Measurements from ENCODE around the gene SLC44A1. TPM values are rescaled to one million over a fixed set of nuclear protein-coding genes. Genes with fewer than 3 reads are reported as not detected.
A peak's percentile ranks its signal among the peaks of the same experiment; 100 is the strongest.

Gene SLC44A1
- total RNA-seq, 1 donor from 2014 or later, result 51.3 TPM

- DNase-seq (ENCODE audit: low read depth) (no peak), FAIRE-seq (no peak)
- Histone ChIP-seq H3K36me3 (ENCODE audit: control insufficient read depth, insufficient read depth, low read length) (peaks cover 1% of the 10 kb centered on the region), H3K4me3 (ENCODE audit: low read depth, low read length) (no peak overlapping the region), H3K27me3 (ENCODE audit: control insufficient read depth, insufficient read depth, low read length) (no peaks in the 10 kb centered on the region)
- TF ChIP-seq, protein P1, sequence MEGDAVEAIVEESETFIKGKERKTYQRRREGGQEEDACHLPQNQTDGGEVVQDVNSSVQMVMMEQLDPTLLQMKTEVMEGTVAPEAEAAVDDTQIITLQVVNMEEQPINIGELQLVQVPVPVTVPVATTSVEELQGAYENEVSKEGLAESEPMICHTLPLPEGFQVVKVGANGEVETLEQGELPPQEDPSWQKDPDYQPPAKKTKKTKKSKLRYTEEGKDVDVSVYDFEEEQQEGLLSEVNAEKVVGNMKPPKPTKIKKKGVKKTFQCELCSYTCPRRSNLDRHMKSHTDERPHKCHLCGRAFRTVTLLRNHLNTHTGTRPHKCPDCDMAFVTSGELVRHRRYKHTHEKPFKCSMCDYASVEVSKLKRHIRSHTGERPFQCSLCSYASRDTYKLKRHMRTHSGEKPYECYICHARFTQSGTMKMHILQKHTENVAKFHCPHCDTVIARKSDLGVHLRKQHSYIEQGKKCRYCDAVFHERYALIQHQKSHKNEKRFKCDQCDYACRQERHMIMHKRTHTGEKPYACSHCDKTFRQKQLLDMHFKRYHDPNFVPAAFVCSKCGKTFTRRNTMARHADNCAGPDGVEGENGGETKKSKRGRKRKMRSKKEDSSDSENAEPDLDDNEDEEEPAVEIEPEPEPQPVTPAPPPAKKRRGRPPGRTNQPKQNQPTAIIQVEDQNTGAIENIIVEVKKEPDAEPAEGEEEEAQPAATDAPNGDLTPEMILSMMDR (IDR thresholded peaks at IDR 0.05; ENCODE audit: insufficient read depth, low read length, severe bottlenecking), result no peak
These were observed 87.3 kb downstream of the SLC44A1 start for GRCh38 chr9:105331755-105332154.

- no peaks in the 10 kb centered on the region for H3K27me3 ChIP-seq (ENCODE audit: control insufficient read depth, insufficient read depth, low read length)
- no peak overlapping the region for H3K4me3 ChIP-seq (ENCODE audit: low read depth, low read length)
- H3K36me3 ChIP-seq (ENCODE audit: control insufficient read depth, insufficient read depth, low read length), result peaks cover 1% of the 10 kb centered on the region
- TF ChIP-seq, protein P1 (IDR thresholded peaks at IDR 0.05; ENCODE audit: insufficient read depth, low read length, severe bottlenecking), result no peak
- DNase-seq (ENCODE audit: low read depth) (peak; percentile 8), FAIRE-seq (no peak)
These were observed 88.0 kb downstream of the SLC44A1 start for GRCh38 chr9:105332471-105332870.

DNA sequence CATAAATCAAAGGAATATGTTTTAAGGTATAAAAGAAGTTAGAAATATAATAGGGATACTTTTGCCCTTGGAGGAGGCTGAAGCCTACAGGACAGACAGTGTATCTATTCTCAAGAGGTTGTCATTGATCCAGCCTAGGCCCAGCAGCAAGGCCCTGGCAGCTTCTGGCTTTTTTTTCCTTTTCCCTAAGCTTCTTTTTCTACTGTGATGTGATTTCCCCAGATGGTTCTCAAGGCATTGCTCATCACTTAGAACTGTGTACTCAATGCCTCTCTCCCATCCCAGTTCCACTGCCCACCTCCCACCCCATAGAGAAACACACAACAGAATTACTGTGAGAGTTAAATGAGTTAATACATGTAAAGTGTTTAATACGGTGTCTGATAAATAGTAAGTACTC, 88.6 kb downstream of the SLC44A1 start:
- peaks cover 1% of the 10 kb centered on the region for H3K36me3 ChIP-seq (ENCODE audit: control insufficient read depth, insufficient read depth, low read length)
- FAIRE-seq (no peak), DNase-seq (ENCODE audit: low read depth) (no peak)
- H3K27me3 ChIP-seq (ENCODE audit: control insufficient read depth, insufficient read depth, low read length), result no peaks in the 10 kb centered on the region
- TF ChIP-seq, protein P1 (IDR thresholded peaks at IDR 0.05; ENCODE audit: insufficient read depth, low read length, severe bottlenecking), result no peak
- no peak overlapping the region for H3K4me3 ChIP-seq (ENCODE audit: low read depth, low read length)

DNA sequence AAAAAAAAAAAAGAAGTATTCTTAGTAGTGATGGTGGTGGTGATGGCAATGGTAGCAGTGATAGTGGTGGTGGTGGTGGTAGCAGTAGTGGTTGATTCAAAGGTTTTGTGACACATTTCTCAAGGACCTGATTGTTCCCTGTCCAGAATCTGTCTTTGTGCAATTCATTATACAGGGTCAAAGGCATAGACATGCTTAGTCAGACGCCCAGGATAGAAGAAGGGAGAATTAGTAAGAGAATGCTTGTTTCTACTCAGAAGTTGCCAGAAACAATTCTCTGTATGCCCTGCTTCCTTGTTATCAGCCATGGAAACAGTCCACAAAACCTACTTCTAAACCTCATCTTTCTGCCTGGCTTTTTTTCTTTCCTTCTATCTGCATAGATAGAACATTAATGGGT, 89.4 kb downstream of the SLC44A1 start:
- FAIRE-seq (no peak), DNase-seq (ENCODE audit: low read depth) (no peak)
- Histone ChIP-seq H3K27me3 (ENCODE audit: control insufficient read depth, insufficient read depth, low read length) (no peaks in the 10 kb centered on the region), H3K36me3 (ENCODE audit: control insufficient read depth, insufficient read depth, low read length) (peaks cover 1% of the 10 kb centered on the region), H3K4me3 (ENCODE audit: low read depth, low read length) (no peak overlapping the region)
- TF ChIP-seq, protein P1 (IDR thresholded peaks at IDR 0.05; ENCODE audit: insufficient read depth, low read length, severe bottlenecking), result no peak

DNA sequence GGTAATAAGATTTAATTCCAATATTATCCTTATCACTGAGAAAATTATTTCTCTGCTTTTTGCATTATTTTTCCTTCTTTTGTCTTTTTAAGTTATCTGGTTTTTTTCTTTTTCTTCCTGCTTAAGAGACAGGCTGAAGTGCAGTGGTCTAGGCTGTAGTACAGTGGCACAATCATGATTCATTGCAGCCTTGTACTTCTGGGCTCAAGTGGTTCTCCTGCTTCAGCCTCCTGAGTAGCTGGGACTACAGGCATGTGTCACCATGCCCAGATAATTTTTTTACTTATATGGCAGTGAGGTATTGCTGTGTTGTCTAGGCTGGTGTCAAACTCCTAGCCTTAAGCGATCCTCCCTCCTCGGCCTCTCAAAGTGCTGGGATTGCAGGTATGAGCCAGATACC, 93.9 kb downstream of the SLC44A1 start:
- H3K27me3 ChIP-seq (ENCODE audit: control insufficient read depth, insufficient read depth, low read length), result no peaks in the 10 kb centered on the region
- H3K4me3 ChIP-seq (ENCODE audit: low read depth, low read length), result no peak overlapping the region
- FAIRE-seq (no peak), DNase-seq (ENCODE audit: low read depth) (peak; percentile 25)
- TF ChIP-seq, protein P1 (IDR thresholded peaks at IDR 0.05; ENCODE audit: insufficient read depth, low read length, severe bottlenecking), result no peak
- H3K36me3 ChIP-seq (ENCODE audit: control insufficient read depth, insufficient read depth, low read length), result peaks cover 1% of the 10 kb centered on the region

DNA sequence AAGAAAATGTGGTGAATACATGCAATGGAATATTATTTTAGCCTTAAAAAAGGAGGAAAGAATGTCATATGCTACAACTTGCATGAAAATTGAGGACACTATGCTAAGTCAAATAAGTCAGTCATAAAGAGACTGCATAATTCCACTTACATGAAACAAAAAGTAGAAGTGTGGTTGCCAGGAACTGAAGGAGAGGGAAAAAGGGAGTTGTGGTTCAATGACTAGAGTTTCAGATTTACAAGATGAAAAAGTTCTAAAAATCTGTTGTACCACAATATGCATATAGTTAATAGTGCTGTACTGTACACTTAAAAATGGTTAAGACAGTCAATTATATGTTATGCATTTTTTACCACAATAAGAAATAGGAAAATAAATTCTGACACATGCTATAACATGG, 95.4 kb downstream of the SLC44A1 start:
- no peak for DNase-seq (ENCODE audit: low read depth)
- TF ChIP-seq, protein P1 (IDR thresholded peaks at IDR 0.05; ENCODE audit: insufficient read depth, low read length, severe bottlenecking), result no peak
- Histone ChIP-seq H3K4me3 (ENCODE audit: low read depth, low read length) (no peak overlapping the region), H3K36me3 (ENCODE audit: control insufficient read depth, insufficient read depth, low read length) (peaks cover 1% of the 10 kb centered on the region), H3K27me3 (ENCODE audit: control insufficient read depth, insufficient read depth, low read length) (no peaks in the 10 kb centered on the region)
- no peak for FAIRE-seq

All from bronchial epithelial cell (primary cell).